NCI-H2196 (cell line): Measurements from ENCODE around the gene MLXIPL.
"Not testable (repeated sequence)": the region's sequence is repeated elsewhere in the genome, so short reads cannot be mapped to it uniquely, and the experiment has no call there.

Experiments used
- DNase-seq: peaks from one replicate; lab custom pipeline; 2025; ENCODE audit not compliant: unreplicated experiment; lab: John Stamatoyannopoulos, UW

MLXIPL gene

GRCh38 chr7:73645643-73646174, 21.4 kb upstream of the MLXIPL start:
- DNase-seq: no peak

- no peak for DNase-seq
These were observed 20.5 kb upstream of the MLXIPL start for GRCh38 chr7:73644688-73645286.

- DNase-seq: no peak
These were observed 18.5 kb upstream of the MLXIPL start for GRCh38 chr7:73642834-73643233.

- no peak for DNase-seq
These were observed 14.6 kb upstream of the MLXIPL start for GRCh38 chr7:73638911-73639310.

GRCh38 chr7:73635428-73636200, 11.3 kb upstream of the MLXIPL start:
- DNase-seq: no peak

- DNase-seq: no peak
These were observed 9.5 kb upstream of the MLXIPL start for GRCh38 chr7:73633844-73634243.

- DNase-seq: no peak
These were observed 9.0 kb upstream of the MLXIPL start for GRCh38 chr7:73633323-73633722.

- no peak for DNase-seq
These were observed 7.2 kb upstream of the MLXIPL start for GRCh38 chr7:73631558-73631957.

- no peak for DNase-seq
These were observed 4.2 kb upstream of the MLXIPL start for GRCh38 chr7:73628504-73628903.

- DNase-seq: no peak
These were observed 2.5 kb upstream of the MLXIPL start for GRCh38 chr7:73626814-73627213.

GRCh38 chr7:73625276-73625675, 954 bp upstream of the MLXIPL start:
- DNase-seq: no peak

GRCh38 chr7:73624669-73625001, 313 bp upstream of the MLXIPL start:
- no peak for DNase-seq

GRCh38 chr7:73622909-73623797, 1.2 kb downstream of the MLXIPL start:
- peak; percentile 56 for DNase-seq

- no peak for DNase-seq
These were observed 1.8 kb downstream of the MLXIPL start for GRCh38 chr7:73622527-73622908.

GRCh38 chr7:73621168-73622063, 2.9 kb downstream of the MLXIPL start:
- peak; percentile 24 for DNase-seq

GRCh38 chr7:73619394-73619793, 4.9 kb downstream of the MLXIPL start:
- DNase-seq: not testable (repeated sequence)

GRCh38 chr7:73618538-73618937, 5.8 kb downstream of the MLXIPL start:
- DNase-seq: no peak

GRCh38 chr7:73617520-73617919, 6.8 kb downstream of the MLXIPL start:
- not testable (repeated sequence) for DNase-seq

GRCh38 chr7:73615886-73616285, 8.4 kb downstream of the MLXIPL start:
- no peak for DNase-seq

GRCh38 chr7:73614937-73615336, 9.4 kb downstream of the MLXIPL start:
- DNase-seq: not testable (repeated sequence)
